HepG2 (cell line): ENCODE data around the gene UNKL. TPM values are rescaled to one million over a fixed set of nuclear protein-coding genes. Genes with fewer than 3 reads are reported as not detected.

Experiments used
- ARNT2 ChIP-seq: sonication (generic); formaldehyde crosslinking; IDR thresholded peaks from 2 replicates; pipeline ENCODE4 v1.8.0; 2022; ENCODE audit warnings: mild to moderate bottlenecking, low read depth, missing genetic modification reagents, moderate library complexity
- ATF7 ChIP-seq, 2 experiments: fragments of 450-650 bp in 1 of 2; sonication (generic) in 1 of 2; formaldehyde crosslinking in 1 of 2; IDR thresholded peaks; 2 replicates each; pipeline versions ENCODE4 v1.4.0 to v1.6.1; 2016 to 2020; ENCODE audit warnings: antibody characterized with exemption in 1 of 2, mild to moderate bottlenecking in 1 of 2, missing genetic modification reagents in 1 of 2
- BCLAF1 ChIP-seq: fragments of 450-650 bp; IDR thresholded peaks from 2 replicates; pipeline ENCODE4 v1.6.1; 2017; ENCODE audit warnings: mild to moderate bottlenecking
- DMAP1 ChIP-seq: IDR thresholded peaks from 2 replicates; pipeline ENCODE4 v1.6.1; 2016
- FOXJ3 ChIP-seq: sonication (generic); formaldehyde crosslinking; IDR thresholded peaks from 2 replicates; pipeline ENCODE4 v1.4.0; 2020; ENCODE audit warnings: missing genetic modification reagents, mild to moderate bottlenecking, borderline replicate concordance
- FUBP1 ChIP-seq: sonication (generic); formaldehyde crosslinking; IDR thresholded peaks from 2 replicates; pipeline ENCODE4 v1.5.1; 2020; ENCODE audit warnings: missing genetic modification reagents, mild to moderate bottlenecking, borderline replicate concordance
- NCOA2 ChIP-seq: sonication (generic); formaldehyde crosslinking; IDR thresholded peaks from 2 replicates; pipeline ENCODE4 v1.8.0; 2022; ENCODE audit warnings: inconsistent platforms
- SMAD3 ChIP-seq: sonication (generic); formaldehyde crosslinking; IDR thresholded peaks from 2 replicates; pipeline ENCODE4 v1.4.0; 2020; ENCODE audit warnings: missing genetic modification reagents
- SOX6 ChIP-seq, 2 experiments: fragments of 450-650 bp in 1 of 2; sonication (generic) in 1 of 2; formaldehyde crosslinking in 1 of 2; IDR thresholded peaks; 2 replicates each; pipeline versions ENCODE4 v1.4.0 to v1.6.1; 2017 to 2020; ENCODE audit warnings: antibody characterized with exemption in 1 of 2, mild to moderate bottlenecking in 1 of 2, missing genetic modification reagents in 1 of 2
- TEAD2 ChIP-seq: sonication (generic); formaldehyde crosslinking; IDR thresholded peaks from 2 replicates; pipeline ENCODE4 v1.9.0; 2021; ENCODE audit warnings: missing genetic modification reagents
- TOPORS ChIP-seq: sonication (generic); formaldehyde crosslinking; IDR thresholded peaks from 2 replicates; pipeline ENCODE4 v1.8.0; 2023; ENCODE audit warnings: mild to moderate bottlenecking, missing genetic modification reagents
- TRAFD1 ChIP-seq: sonication (generic); formaldehyde crosslinking; IDR thresholded peaks from 2 replicates; pipeline ENCODE4 v1.5.1; 2020; ENCODE audit warnings: missing genetic modification reagents, mild to moderate bottlenecking, borderline replicate concordance
- YEATS2 ChIP-seq: sonication (generic); formaldehyde crosslinking; IDR thresholded peaks from 2 replicates; pipeline ENCODE4 v1.4.0; 2020; ENCODE audit warnings: missing genetic modification reagents, borderline replicate concordance
- ZKSCAN8 ChIP-seq: IDR thresholded peaks from 2 replicates; pipeline ENCODE4 v1.6.1; 2016; ENCODE audit warnings: borderline replicate concordance, missing genetic modification reagents, missing compliant biosample characterization
- ZMAT3 ChIP-seq: sonication (generic); formaldehyde crosslinking; conservative IDR thresholded peaks from 2 replicates; pipeline ENCODE4 v1.7.0; 2021; ENCODE audit warnings: missing genetic modification reagents
- ZNF274 ChIP-seq: sonication (generic); formaldehyde crosslinking; IDR thresholded peaks from 2 replicates; pipeline ENCODE4 v1.5.1; 2020; ENCODE audit warnings: mild to moderate bottlenecking, missing genetic modification reagents
- ZNF292 ChIP-seq: sonication (generic); formaldehyde crosslinking; IDR thresholded peaks from 2 replicates; pipeline ENCODE4 v1.8.1; 2022; ENCODE audit warnings: mild to moderate bottlenecking, low read depth, missing genetic modification reagents, borderline replicate concordance
- ZNF510 ChIP-seq: sonication (generic); formaldehyde crosslinking; IDR thresholded peaks from 2 replicates; pipeline ENCODE4 v1.4.0; 2020; ENCODE audit warnings: low read depth, mild to moderate bottlenecking, missing genetic modification reagents
- ZNF704 ChIP-seq: sonication (generic); formaldehyde crosslinking; IDR thresholded peaks from 2 replicates; pipeline ENCODE4 v1.8.1; 2023; ENCODE audit warnings: mild to moderate bottlenecking, inconsistent platforms, moderate library complexity, missing genetic modification reagents, borderline replicate concordance
- polyA plus RNA-seq, 8 experiments: library from polyadenylated mRNA; depleted of rRNA in 3 of 8; stranded (reverse) in 7 of 8; unstranded in 1 of 8; fragments of >200 nt; fragmentation: Illumina TruSeq in 4 of 8; extraction: Trizol in 4 of 8; gene quantifications; 2 replicates each; pipeline versions ENCODE4 v1.2.1 to v1.2.3, GENCODE V29; 2011 to 2016; ENCODE audit warnings: low read depth in 4 of 8, missing spikeins in 1 of 8, mixed read lengths in 1 of 8; ENCODE audit not compliant: insufficient read depth in 1 of 8
- total RNA-seq, 5 experiments: library from RNA; depleted of rRNA; stranded (reverse); fragments of >200 nt; fragmentation: Illumina TruSeq; extraction: Trizol; gene quantifications; 2 replicates each; pipeline ENCODE4 v1.2.3, GENCODE V29; 2016; ENCODE audit warnings: low read depth in 1 of 5

UNKL gene
- total and polyA plus RNA-seq, 2 of the 13 experiments (the other 11 are each of a cell fraction or from before 2014, with no cell fraction given): 10.4 to 17.6 TPM

GRCh38 chr16:1342526-1343427 lies 71.7 kb downstream of the UNKL start (continued):
- TF ChIP-seq TEAD2 (CRISPR knock-in tag) (no peak), SOX6 (IDR thresholded peaks at IDR 0.05) (no peak), SOX6 (CRISPR knock-in tag; IDR thresholded peaks at IDR 0.05) (no peak), TRAFD1 (CRISPR knock-in tag) (no peak), ZNF510 (CRISPR knock-in tag) (no peak), ATF7 (IDR thresholded peaks at IDR 0.05) (no peak), ATF7 (CRISPR knock-in tag; IDR thresholded peaks at IDR 0.05) (no peak), ZNF704 (CRISPR knock-in tag) (no peak), ZNF292 (peak; percentile 13; the same call in 1 of the 2 replicates), ARNT2 (CRISPR knock-in tag) (no peak), BCLAF1 (no peak), ZKSCAN8 (no peak), TOPORS (no peak), FUBP1 (no peak), NCOA2 (CRISPR knock-in tag) (no peak), YEATS2 (CRISPR knock-in tag) (0 out of 2 replicates have a peak, but pooled peaks have one; percentile 23), ZNF274 (CRISPR knock-in tag) (no peak), FOXJ3 (CRISPR knock-in tag) (no peak), ZMAT3 (no peak), DMAP1 (CRISPR knock-in tag) (no peak), SMAD3 (CRISPR knock-in tag) (no peak)
